HepG2 (cell line): Measurements from ENCODE around the gene RNH1. TPM values are rescaled to one million over a fixed set of nuclear protein-coding genes. Genes with fewer than 3 reads are reported as not detected.

Experiments
- CENPT ChIP-seq: sonication (generic); formaldehyde crosslinking; IDR thresholded peaks from 2 replicates; pipeline ENCODE4 v1.8.0; 2022; ENCODE audit warnings: low read depth, mild to moderate bottlenecking, moderate library complexity, missing genetic modification reagents
- CHD4 ChIP-seq: fragments of 200-600 bp; sonication (generic); IDR thresholded peaks from 2 replicates; pipeline ENCODE4 v1.7.0; 2017; ENCODE audit warnings: mild to moderate bottlenecking, low read length, borderline replicate concordance
- FOXK1 ChIP-seq: sonication (generic); formaldehyde crosslinking; IDR thresholded peaks from 2 replicates; pipeline ENCODE4 v1.4.0; 2020; ENCODE audit warnings: low read depth, missing genetic modification reagents, borderline replicate concordance
- HCFC1 ChIP-seq: fragments of 150-350 bp; IDR thresholded peaks from 2 replicates; pipeline ENCODE4 v1.6.1; 2014; ENCODE audit warnings: low read depth, low read length
- HNF1A ChIP-seq, 2 experiments: sonication (generic) in 1 of 2; formaldehyde crosslinking in 1 of 2; IDR thresholded peaks; 2 replicates each; pipeline versions ENCODE4 v1.4.0 to v1.6.1; 2016 to 2020; ENCODE audit warnings: borderline replicate concordance in 1 of 2, low read depth in 1 of 2, mild to moderate bottlenecking in 1 of 2, missing genetic modification reagents in 1 of 2
- IKZF4 ChIP-seq: sonication (generic); formaldehyde crosslinking; IDR thresholded peaks from 2 replicates; pipeline ENCODE4 v1.5.1; 2020; ENCODE audit warnings: borderline replicate concordance, mild to moderate bottlenecking, low read depth, missing genetic modification reagents; ENCODE audit errors: not compliant biosample characterization
- JUNB ChIP-seq: sonication (generic); formaldehyde crosslinking; IDR thresholded peaks from 2 replicates; pipeline ENCODE4 v1.8.0; 2022; ENCODE audit warnings: missing genetic modification reagents, mild to moderate bottlenecking, borderline replicate concordance
- KDM5B ChIP-seq: sonication (generic); formaldehyde crosslinking; IDR thresholded peaks from 2 replicates; pipeline ENCODE4 v1.4.0; 2020; ENCODE audit warnings: missing genetic modification reagents, mild to moderate bottlenecking, borderline replicate concordance
- KLF9 ChIP-seq: IDR thresholded peaks from 2 replicates; pipeline ENCODE4 v1.6.1; 2016; ENCODE audit warnings: low read depth
- STAT5B ChIP-seq: sonication (generic); formaldehyde crosslinking; IDR thresholded peaks from 2 replicates; pipeline ENCODE4 v1.4.0; 2020; ENCODE audit warnings: missing genetic modification reagents
- TAF1 ChIP-seq: sonication (generic); formaldehyde crosslinking; IDR thresholded peaks from 2 replicates; pipeline ENCODE4 v1.4.0; 2020; ENCODE audit warnings: missing genetic modification reagents
- TIGD3 ChIP-seq: sonication (generic); formaldehyde crosslinking; IDR thresholded peaks from 2 replicates; pipeline ENCODE4 v1.5.1; 2020; ENCODE audit warnings: mild to moderate bottlenecking, missing genetic modification reagents, borderline replicate concordance
- ZNF138 ChIP-seq: sonication (generic); formaldehyde crosslinking; IDR thresholded peaks from 2 replicates; pipeline ENCODE4 v1.5.0; 2020; ENCODE audit warnings: mild to moderate bottlenecking, low read depth, missing genetic modification reagents
- ZNF251 ChIP-seq: sonication (generic); formaldehyde crosslinking; IDR thresholded peaks from 2 replicates; pipeline ENCODE4 v1.9.0; 2021; ENCODE audit warnings: mild to moderate bottlenecking, missing genetic modification reagents
- ZNF430 ChIP-seq: sonication (generic); formaldehyde crosslinking; IDR thresholded peaks from 2 replicates; pipeline ENCODE4 v1.9.0; 2021; ENCODE audit warnings: mild to moderate bottlenecking, missing genetic modification reagents
- ZNF431 ChIP-seq: sonication (generic); formaldehyde crosslinking; IDR thresholded peaks from 2 replicates; pipeline ENCODE4 v1.9.0; 2022; ENCODE audit warnings: missing genetic modification reagents, low read depth, mild to moderate bottlenecking, borderline replicate concordance
- ZNF549 ChIP-seq: sonication (generic); formaldehyde crosslinking; IDR thresholded peaks from 2 replicates; pipeline ENCODE4 v1.5.0; 2020; ENCODE audit warnings: missing genetic modification reagents
- polyA plus RNA-seq, 8 experiments: library from polyadenylated mRNA; depleted of rRNA in 3 of 8; stranded (reverse) in 7 of 8; unstranded in 1 of 8; fragments of >200 nt; fragmentation: Illumina TruSeq in 4 of 8; extraction: Trizol in 4 of 8; gene quantifications; 2 replicates each; pipeline versions ENCODE4 v1.2.1 to v1.2.3, GENCODE V29; 2011 to 2016; ENCODE audit warnings: low read depth in 4 of 8, missing spikeins in 1 of 8, mixed read lengths in 1 of 8; ENCODE audit not compliant: insufficient read depth in 1 of 8
- total RNA-seq, 5 experiments: library from RNA; depleted of rRNA; stranded (reverse); fragments of >200 nt; fragmentation: Illumina TruSeq; extraction: Trizol; gene quantifications; 2 replicates each; pipeline ENCODE4 v1.2.3, GENCODE V29; 2016; ENCODE audit warnings: low read depth in 1 of 5

The RNH1 gene
- total and polyA plus RNA-seq, 2 of the 13 experiments (the other 11 are each of a cell fraction or from before 2014, with no cell fraction given): 36.0 to 74.1 TPM

GRCh38 chr11:447923-448731 lies 58.9 kb downstream of the RNH1 start (continued):
- peak; percentile 66; the same call in 1 of the 2 replicates for TF ChIP-seq TAF1 (CRISPR knock-in tag)
- TF ChIP-seq CENPT (CRISPR knock-in tag): no peak
- TF ChIP-seq ZNF431: no peak; the same call in 1 of the 2 replicates
- no peak for TF ChIP-seq HCFC1
- TF ChIP-seq CHD4: no peak
- TF ChIP-seq KDM5B (CRISPR knock-in tag): no peak; the same call in 1 of the 2 replicates
- no peak for TF ChIP-seq ZNF251 (CRISPR knock-in tag)
- no peak for TF ChIP-seq ZNF138 (CRISPR knock-in tag)
- no peak; the same call in 1 of the 2 replicates for TF ChIP-seq ZNF430 (CRISPR knock-in tag)
- TF ChIP-seq HNF1A (IDR thresholded peaks at IDR 0.05; ENCODE audit: low read depth): no peak
- no peak; the same call in 1 of the 2 replicates for TF ChIP-seq HNF1A (CRISPR knock-in tag; IDR thresholded peaks at IDR 0.05; ENCODE audit: borderline replicate concordance)
- TF ChIP-seq STAT5B (CRISPR knock-in tag): peak; percentile 32; the same call in 1 of the 2 replicates
- no peak for TF ChIP-seq TIGD3 (CRISPR knock-in tag)
- no peak for TF ChIP-seq FOXK1
- no peak for TF ChIP-seq JUNB (CRISPR knock-in tag)
- TF ChIP-seq ZNF549: no peak
- peak; percentile 36 for TF ChIP-seq IKZF4 (CRISPR knock-in tag)
- TF ChIP-seq KLF9 (CRISPR knock-in tag): no peak
